SU-DHL-6 (cell line): ENCODE data around the gene SH3BGRL.

ENCODE experiments used
- H2AFZ ChIP-seq: fragments of 200-600 bp; sonication (generic); 2 replicates; pipeline ENCODE4 v1.6.1; 2014; ENCODE audit warnings: low read depth, mild to moderate bottlenecking, moderate library complexity, mixed read lengths, antibody characterized with exemption, low read length; ENCODE audit not compliant: severe bottlenecking
- H3F3A ChIP-seq: fragments of 200-600 bp; shearing (Covaris generic); 2 replicates; pipeline ENCODE4 v1.6.0; 2016; ENCODE audit warnings: antibody characterized with exemption, mild to moderate bottlenecking; ENCODE audit not compliant: insufficient read depth
- H3K27ac ChIP-seq: fragments of 200-600 bp; sonication (generic); 2 replicates; pipeline ENCODE4 v1.5.1; 2016; ENCODE audit warnings: low read depth, mild to moderate bottlenecking, low read length, moderate library complexity, mixed read lengths
- H3K27me3 ChIP-seq: fragments of 200-600 bp; sonication (generic), shearing (Covaris generic); 2 replicates; pipeline ENCODE4 v1.6.0; 2014; ENCODE audit warnings: mild to moderate bottlenecking, low read length
- H3K36me3 ChIP-seq: fragments of 200-600 bp; sonication (generic); 2 replicates; pipeline ENCODE4 v1.6.1; 2014; ENCODE audit warnings: mild to moderate bottlenecking, low read length, mixed read lengths
- H3K4me2 ChIP-seq: fragments of 300-600, 200-600 bp; shearing (Covaris generic), sonication (generic); 2 replicates; pipeline ENCODE4 v1.6.0; 2014; ENCODE audit warnings: low read length, low read depth, mild to moderate bottlenecking; ENCODE audit not compliant: poor library complexity, severe bottlenecking
- H3K4me3 ChIP-seq: fragments of 200-600 bp; sonication (generic); 2 replicates; pipeline ENCODE4 v1.5.1; 2014; ENCODE audit warnings: antibody characterized with exemption, low read length, mild to moderate bottlenecking, mixed read lengths; ENCODE audit not compliant: insufficient read depth, poor library complexity, severe bottlenecking
- H3K79me2 ChIP-seq: fragments of 200-600 bp; sonication (generic); 2 replicates; pipeline ENCODE4 v1.6.1; 2014; ENCODE audit warnings: mild to moderate bottlenecking, low read length, moderate library complexity; ENCODE audit not compliant: insufficient read depth
- H3K9ac ChIP-seq: fragments of 200-600 bp; sonication (generic); 2 replicates; pipeline ENCODE4 v1.7.0; 2014; ENCODE audit warnings: mild to moderate bottlenecking, low read length
- H3K9me2 ChIP-seq: fragments of 200-600 bp; sonication (generic); replicated peaks from 2 replicates; pipeline ENCODE4 v1.6.1; 2014; ENCODE audit warnings: low read length; ENCODE audit not compliant: insufficient read depth
- H3K9me3 ChIP-seq: fragments of 200-600 bp; sonication (generic); 2 replicates; pipeline ENCODE4 v1.6.1; 2014; ENCODE audit warnings: low read length, mixed read lengths; ENCODE audit not compliant: insufficient read depth
- H4K20me1 ChIP-seq: fragments of 200-600 bp; sonication (generic); 2 replicates; pipeline ENCODE4 v1.6.1; 2014; ENCODE audit warnings: low read depth, mild to moderate bottlenecking, antibody characterized with exemption, low read length, moderate library complexity, mixed read lengths
- CTCF ChIP-seq: fragments of 200-600 bp; sonication (generic); IDR thresholded peaks from one replicate; pipeline ENCODE4 v1.5.1; 2017; ENCODE audit warnings: antibody characterized with exemption, mild to moderate bottlenecking, low read length, moderate library complexity; ENCODE audit not compliant: insufficient read depth, poor library complexity, severe bottlenecking
- EZH2phosphoT487 ChIP-seq: fragments of 200-600 bp; sonication (generic), shearing (Covaris generic); conservative IDR thresholded peaks from 2 replicates; pipeline ENCODE4 v1.6.1; 2018; ENCODE audit warnings: mild to moderate bottlenecking, antibody characterized with exemption, low read length, moderate library complexity, mixed read lengths

SH3BGRL gene

GRCh38 chrX:81201671-81202455 lies at the start of gene SH3BGRL, which contains the start of gene HMGN5:
SH3BGRL (plus strand) TSS chrX:81202102; CDS start chrX:81202201, 99 bp downstream.
HMGN5 (minus strand) TSS chrX:81201913; CDS start chrX:81121549, 80,364 bp downstream.
- Histone ChIP-seq H2AFZ (peak within 1 kb of the TSS; percentile 54), H3K79me2 (peaks cover 48% of the 10 kb centered on the region), H3K4me3 (peak within 1 kb of the TSS; percentile 87), H3K9me2 (no peaks in the 10 kb centered on the region), H3F3A (0 out of 2 replicates have a peak, but pooled peaks cover 15% of the 10 kb centered on the region), H3K27me3 (no peaks in the 10 kb centered on the region), H3K36me3 (no peaks in the 10 kb centered on the region), H3K27ac (peak within 1 kb of the TSS; percentile 94), H4K20me1 (no peaks in the 10 kb centered on the region), H3K9ac (peak within 1 kb of the TSS; percentile 85), H3K9me3 (no peaks in the 10 kb centered on the region), H3K4me2 (peak within 1 kb of the TSS; percentile 98)
- TF ChIP-seq EZH2phosphoT487: no peak
- TF ChIP-seq CTCF: no peak

GRCh38 chrX:81168391-81168790 lies 33.5 kb upstream of the SH3BGRL start:
- no peak for TF ChIP-seq EZH2phosphoT487
- TF ChIP-seq CTCF: no peak
- Histone ChIP-seq H3K36me3 (no peaks in the 10 kb centered on the region), H3K9ac (no peak overlapping the region), H4K20me1 (no peaks in the 10 kb centered on the region), H3K27ac (no peak overlapping the region), H3K79me2 (no peaks in the 10 kb centered on the region), H3F3A (no peaks in the 10 kb centered on the region), H2AFZ (no peak overlapping the region), H3K9me2 (no peaks in the 10 kb centered on the region), H3K9me3 (no peaks in the 10 kb centered on the region), H3K4me2 (no peak overlapping the region), H3K4me3 (no peak overlapping the region), H3K27me3 (no peaks in the 10 kb centered on the region)

GRCh38 chrX:81174286-81174685 lies 27.6 kb upstream of the SH3BGRL start:
- TF ChIP-seq CTCF (no peak), EZH2phosphoT487 (no peak)
- H4K20me1 ChIP-seq: no peaks in the 10 kb centered on the region
- no peak overlapping the region for H3K4me2 ChIP-seq
- no peaks in the 10 kb centered on the region for H3F3A ChIP-seq
- no peaks in the 10 kb centered on the region for H3K9me2 ChIP-seq
- H3K79me2 ChIP-seq: no peaks in the 10 kb centered on the region
- no peak overlapping the region for H3K27ac ChIP-seq
- H3K9ac ChIP-seq: no peak overlapping the region
- H3K27me3 ChIP-seq: no peaks in the 10 kb centered on the region
- no peaks in the 10 kb centered on the region for H3K9me3 ChIP-seq
- H3K4me3 ChIP-seq: no peak overlapping the region
- no peak overlapping the region for H2AFZ ChIP-seq
- no peaks in the 10 kb centered on the region for H3K36me3 ChIP-seq
